Stimulated activated memory B cell treated with anti-CD40 and anti-IgM and Interleukin-4, amounts not matched to agents 10 μg/mL and 1 μg/mL and 100 μg/mL, for 72 hours (primary cell): ENCODE results near the gene CAMK2N2.

Experiments
- ATAC-seq: fragments of 150-1000 bp; cut with Tn5 transposase; 2 replicates; pipeline ENCODE4 v1.10.0; 2021
- H3K27ac Mint-ChIP-seq: one replicate; pipeline ENCODE4 v1.8.0; 2022; ENCODE audit warnings: mild to moderate bottlenecking, mixed read lengths
- H3K27me3 Mint-ChIP-seq: one replicate; pipeline ENCODE4 v1.8.0; 2022; ENCODE audit warnings: mixed read lengths
- H3K36me3 Mint-ChIP-seq: one replicate; pipeline ENCODE4 v1.8.0; 2022; ENCODE audit warnings: mixed read lengths
- H3K4me1 Mint-ChIP-seq: one replicate; pipeline ENCODE4 v1.8.0; 2022; ENCODE audit warnings: mixed read lengths
- H3K4me3 Mint-ChIP-seq: one replicate; pipeline ENCODE4 v1.8.0; 2022; ENCODE audit warnings: mild to moderate bottlenecking, moderate library complexity, mixed read lengths
- H3K9me3 Mint-ChIP-seq: one replicate; pipeline ENCODE4 v1.8.0; 2022; ENCODE audit warnings: mixed read lengths

The CAMK2N2 gene

DNA sequence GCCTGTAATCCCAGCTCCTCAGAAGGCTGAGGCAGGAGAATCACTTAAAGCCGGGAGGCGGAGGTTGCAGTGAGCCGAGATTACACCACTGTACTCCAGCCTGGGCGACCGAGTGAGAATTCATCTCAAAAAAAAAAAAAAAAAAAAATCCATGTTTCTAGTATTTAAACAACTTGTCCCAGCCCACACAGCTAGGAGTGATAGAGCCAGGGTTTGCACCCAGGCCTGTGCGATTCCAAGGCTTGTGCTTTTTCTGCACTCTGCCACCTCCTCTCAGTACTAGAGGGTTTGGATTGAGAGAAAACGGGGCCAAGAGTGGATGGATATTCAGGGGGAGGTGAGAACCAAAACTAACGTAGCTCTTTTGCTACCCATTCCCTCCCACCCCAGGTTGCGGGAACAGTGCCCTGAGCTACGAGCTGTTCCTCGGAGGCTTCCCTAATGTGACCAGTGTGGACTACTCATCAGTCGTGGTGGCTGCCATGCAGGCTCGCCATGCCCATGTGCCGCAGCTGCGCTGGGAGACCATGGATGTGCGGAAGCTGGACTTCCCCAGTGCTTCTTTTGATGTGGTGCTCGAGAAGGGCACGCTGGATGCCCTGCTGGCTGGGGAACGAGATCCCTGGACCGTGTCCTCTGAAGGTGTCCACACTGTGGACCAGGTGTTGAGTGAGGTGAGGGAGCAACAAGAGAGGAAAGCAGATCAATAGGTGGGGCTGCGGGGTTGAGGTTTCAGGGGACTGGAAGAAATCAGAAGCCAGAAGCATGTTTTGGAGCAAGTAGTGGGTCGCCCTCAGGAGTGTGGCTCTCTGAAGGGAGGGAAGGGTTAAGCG lies 4.1 kb downstream of the CAMK2N2 start:
- no peak for ATAC-seq
- peaks cover 17% of the 10 kb centered on the region for H3K4me1 Mint-ChIP-seq
- peaks cover 34% of the 10 kb centered on the region for H3K27me3 Mint-ChIP-seq
- H3K4me3 Mint-ChIP-seq = no peak overlapping the region
- peaks cover 20% of the 10 kb centered on the region for H3K36me3 Mint-ChIP-seq
- H3K9me3 Mint-ChIP-seq = no peaks in the 10 kb centered on the region
- no peak overlapping the region for H3K27ac Mint-ChIP-seq

DNA sequence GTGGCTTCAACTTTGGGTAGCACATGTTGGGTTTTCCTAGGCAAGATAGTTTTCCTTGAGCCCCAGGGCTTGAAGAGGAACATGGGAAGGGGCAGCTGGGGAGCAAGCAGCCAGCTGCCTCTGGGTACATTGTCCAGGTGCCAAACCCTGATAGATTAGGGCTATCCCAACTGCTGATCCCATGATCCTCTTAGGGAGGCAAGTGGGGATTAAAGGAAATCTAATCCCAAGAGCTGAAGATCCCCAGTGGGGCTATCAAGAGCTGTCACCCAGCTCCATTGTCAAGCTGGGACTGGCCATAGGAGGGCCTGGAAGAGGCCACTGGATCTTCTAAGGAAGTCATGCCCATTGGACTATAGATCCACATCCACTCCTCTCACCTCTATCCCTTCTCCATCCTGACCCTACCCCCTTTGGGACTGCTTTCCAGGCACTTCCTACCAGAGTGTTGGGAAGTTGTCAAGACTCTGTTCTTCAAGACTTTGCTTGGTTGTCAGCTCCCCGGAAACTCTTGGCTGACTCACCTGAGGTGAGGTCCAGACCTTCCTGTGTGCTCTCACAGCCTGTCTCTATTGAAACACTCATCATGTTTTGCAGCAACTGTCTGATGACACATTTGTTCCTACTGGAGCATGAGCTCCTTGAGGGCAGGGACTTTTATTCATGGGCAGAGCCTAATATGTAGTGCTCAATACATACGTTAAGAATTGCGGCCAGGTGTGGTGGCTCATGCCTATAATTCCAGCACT lies 5.9 kb downstream of the CAMK2N2 start:
- ATAC-seq = no peak
- peaks cover 6% of the 10 kb centered on the region for H3K4me1 Mint-ChIP-seq
- no peaks in the 10 kb centered on the region for H3K9me3 Mint-ChIP-seq
- H3K27ac Mint-ChIP-seq = no peak overlapping the region
- H3K4me3 Mint-ChIP-seq = no peak overlapping the region
- peaks cover 20% of the 10 kb centered on the region for H3K36me3 Mint-ChIP-seq
- H3K27me3 Mint-ChIP-seq = peaks cover 19% of the 10 kb centered on the region

GRCh38 chr3:184250167-184250828 lies 11.1 kb downstream of the CAMK2N2 start:
- peaks cover 7% of the 10 kb centered on the region for H3K36me3 Mint-ChIP-seq

GRCh38 chr3:184249412-184250166 lies 11.8 kb downstream of the CAMK2N2 start, which contains the start of gene EEF1AKMT4:
EEF1AKMT4 (plus strand) TSS chr3:184249672; CDS start chr3:184249695, 23 bp downstream.
- Mint-ChIP-seq H3K4me1 (peaks cover 34% of the 10 kb centered on the region), H3K9me3 (no peaks in the 10 kb centered on the region), H3K27ac (peak within 1 kb of the TSS; percentile 100), H3K4me3 (peak within 1 kb of the TSS; percentile 98), H3K27me3 (no peaks in the 10 kb centered on the region), H3K36me3 (peaks cover 14% of the 10 kb centered on the region)
- ATAC-seq = peak; percentile 97

More at GRCh38 chr3:184250167-184250828, 11.1 kb downstream of the CAMK2N2 start:
- H3K4me1 Mint-ChIP-seq = peaks cover 34% of the 10 kb centered on the region
- H3K4me3 Mint-ChIP-seq = peak overlapping the region; percentile 98
- no peaks in the 10 kb centered on the region for H3K9me3 Mint-ChIP-seq
- H3K27ac Mint-ChIP-seq = peak overlapping the region; percentile 100
- H3K27me3 Mint-ChIP-seq = no peaks in the 10 kb centered on the region
- ATAC-seq = peak; percentile 85

- Mint-ChIP-seq H3K36me3 (peaks cover 23% of the 10 kb centered on the region), H3K9me3 (no peaks in the 10 kb centered on the region), H3K4me1 (peaks cover 34% of the 10 kb centered on the region), H3K27me3 (no peaks in the 10 kb centered on the region), H3K4me3 (peak within 1 kb of the TSS; percentile 98), H3K27ac (peak within 1 kb of the TSS; percentile 100)
- peak; percentile 75 for ATAC-seq
These were observed 12.6 kb downstream of the CAMK2N2 start, which contains the start of gene ALG3 for GRCh38 chr3:184248454-184249411. ALG3 (minus strand) TSS chr3:184248962; CDS start chr3:184248940, 22 bp downstream.

- H3K27me3 Mint-ChIP-seq = no peaks in the 10 kb centered on the region
- H3K27ac Mint-ChIP-seq = no peak overlapping the region
- ATAC-seq = no peak
- H3K4me3 Mint-ChIP-seq = no peak overlapping the region
- no peaks in the 10 kb centered on the region for H3K9me3 Mint-ChIP-seq
- peaks cover 11% of the 10 kb centered on the region for H3K4me1 Mint-ChIP-seq
- H3K36me3 Mint-ChIP-seq = peaks cover 39% of the 10 kb centered on the region
These were observed 19.1 kb downstream of the CAMK2N2 start for GRCh38 chr3:184242297-184242685.

- H3K27me3 Mint-ChIP-seq = no peaks in the 10 kb centered on the region
- H3K4me3 Mint-ChIP-seq = no peak overlapping the region
- peak; percentile 42 for ATAC-seq
These were observed 19.7 kb downstream of the CAMK2N2 start for GRCh38 chr3:184241447-184242296.

GRCh38 chr3:184241141-184241446 lies 20.3 kb downstream of the CAMK2N2 start:
- no peak overlapping the region for H3K4me3 Mint-ChIP-seq
- ATAC-seq = no peak
- H3K4me1 Mint-ChIP-seq = peaks cover 4% of the 10 kb centered on the region
- no peaks in the 10 kb centered on the region for H3K9me3 Mint-ChIP-seq
- H3K36me3 Mint-ChIP-seq = peaks cover 37% of the 10 kb centered on the region
- H3K27me3 Mint-ChIP-seq = no peaks in the 10 kb centered on the region
- no peak overlapping the region for H3K27ac Mint-ChIP-seq

More at GRCh38 chr3:184241447-184242296, 19.7 kb downstream of the CAMK2N2 start:
- Mint-ChIP-seq H3K9me3 (no peaks in the 10 kb centered on the region), H3K36me3 (peaks cover 39% of the 10 kb centered on the region), H3K27ac (no peak overlapping the region), H3K4me1 (peaks cover 10% of the 10 kb centered on the region)

GRCh38 chr3:184240384-184241140 lies 20.8 kb downstream of the CAMK2N2 start:
- no peaks in the 10 kb centered on the region for H3K4me1 Mint-ChIP-seq
- ATAC-seq = no peak
- H3K36me3 Mint-ChIP-seq = peaks cover 32% of the 10 kb centered on the region
- H3K27ac Mint-ChIP-seq = no peak overlapping the region
- no peaks in the 10 kb centered on the region for H3K27me3 Mint-ChIP-seq
- H3K9me3 Mint-ChIP-seq = no peaks in the 10 kb centered on the region
- H3K4me3 Mint-ChIP-seq = no peak overlapping the region

DNA sequence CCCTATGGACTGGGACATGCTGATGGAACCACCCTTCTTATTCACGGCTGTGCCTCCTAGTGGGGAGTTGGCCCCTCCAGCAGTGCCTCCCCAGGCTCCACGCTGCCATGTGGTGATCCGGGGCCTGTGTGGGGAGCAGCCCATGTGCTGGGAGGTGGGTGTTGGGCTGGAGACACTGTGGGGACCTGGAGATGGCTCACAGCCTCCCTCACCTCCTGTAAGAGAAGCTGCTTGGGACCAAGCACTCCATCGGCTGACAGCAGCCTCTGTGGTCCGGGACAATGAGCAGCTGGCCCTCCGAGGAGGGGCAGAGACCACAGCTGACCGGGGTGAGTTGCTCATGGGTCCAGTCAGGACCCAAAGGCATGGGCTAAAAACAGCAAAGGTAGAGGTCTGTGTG lies 21.6 kb downstream of the CAMK2N2 start:
- Mint-ChIP-seq H3K4me3 (no peak overlapping the region), H3K27ac (no peak overlapping the region), H3K27me3 (no peaks in the 10 kb centered on the region), H3K9me3 (no peaks in the 10 kb centered on the region), H3K4me1 (no peaks in the 10 kb centered on the region), H3K36me3 (peaks cover 26% of the 10 kb centered on the region)
- no peak for ATAC-seq

GRCh38 chr3:184239221-184239620 lies 22.1 kb downstream of the CAMK2N2 start:
- H3K27me3 Mint-ChIP-seq = peaks cover under 1% of the 10 kb centered on the region
- H3K9me3 Mint-ChIP-seq = no peaks in the 10 kb centered on the region
- H3K36me3 Mint-ChIP-seq = peaks cover 21% of the 10 kb centered on the region
- no peak overlapping the region for H3K27ac Mint-ChIP-seq
- no peak for ATAC-seq
- no peak overlapping the region for H3K4me3 Mint-ChIP-seq
- H3K4me1 Mint-ChIP-seq = no peaks in the 10 kb centered on the region

DNA sequence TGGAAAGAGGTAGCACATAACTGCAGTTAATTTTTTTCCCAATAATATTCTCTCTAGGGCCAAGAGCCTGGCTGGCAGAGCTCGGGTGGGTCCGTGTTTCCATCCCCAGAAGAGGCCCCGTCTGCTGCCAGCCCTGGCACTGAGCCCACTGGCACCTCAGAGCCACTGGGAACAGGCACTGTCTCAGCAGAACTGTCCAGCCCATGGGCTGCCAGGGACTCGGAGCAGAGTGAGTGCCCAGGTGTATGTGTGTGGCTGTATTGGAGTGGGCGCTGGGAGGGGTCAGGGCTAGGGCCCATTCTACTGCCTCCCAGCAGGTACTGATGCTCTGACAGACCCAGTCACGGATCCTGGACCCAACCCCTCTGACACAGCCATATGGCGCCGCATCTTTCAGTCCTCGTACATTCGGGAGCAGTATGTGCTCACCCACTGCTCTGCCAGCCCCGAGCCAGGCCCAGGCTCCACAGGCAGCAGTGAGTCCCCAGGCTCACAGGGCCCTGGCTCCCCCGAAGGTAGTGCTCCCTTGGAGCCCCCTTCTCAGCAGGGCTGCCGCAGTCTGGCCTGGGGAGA lies 23.0 kb downstream of the CAMK2N2 start:
- no peaks in the 10 kb centered on the region for H3K4me1 Mint-ChIP-seq
- H3K36me3 Mint-ChIP-seq = peaks cover 12% of the 10 kb centered on the region
- peaks cover 10% of the 10 kb centered on the region for H3K27me3 Mint-ChIP-seq
- no peak overlapping the region for H3K27ac Mint-ChIP-seq
- H3K4me3 Mint-ChIP-seq = no peak overlapping the region
- ATAC-seq = no peak
- no peaks in the 10 kb centered on the region for H3K9me3 Mint-ChIP-seq
